Cardiac muscle cell (in vitro differentiated cells and primary cell): ENCODE results near the gene ITGB3. TPM values are rescaled to one million over a fixed set of nuclear protein-coding genes. Genes with fewer than 3 reads are reported as not detected.

Source experiments
- DNase-seq, 2 donors: peaks; one replicate each; pipeline versions ENCODE4 v3.0.0 to v3.0.0-alpha.2; 2010 to 2017; ENCODE audit warnings: low read depth in 1 of 2, low spot score in 1 of 2
- H3K27ac ChIP-seq: fragments of 200-600 bp; sonication (generic); 2 replicates; pipeline ENCODE4 v1.5.1; 2016
- H3K27me3 ChIP-seq: fragments of 200-600 bp; sonication (generic); 2 replicates; pipeline ENCODE4 v1.6.0; 2016; ENCODE audit warnings: control low read depth
- H3K36me3 ChIP-seq: fragments of 200-600 bp; sonication (generic); 2 replicates; pipeline ENCODE4 v1.5.1; 2016; ENCODE audit warnings: control low read depth
- H3K4me1 ChIP-seq: fragments of 200-600 bp; sonication (generic); 2 replicates; pipeline ENCODE4 v1.8.1; 2017; ENCODE audit warnings: low read depth, mild to moderate bottlenecking, mixed run types
- H3K4me3 ChIP-seq: fragments of 200-600 bp; sonication (generic); 2 replicates; pipeline ENCODE4 v1.5.1; 2016; ENCODE audit warnings: mild to moderate bottlenecking
- H3K9me3 ChIP-seq: fragments of 200-600 bp; sonication (generic); 2 replicates; pipeline ENCODE4 v1.5.1; 2017; ENCODE audit warnings: low read depth, mild to moderate bottlenecking, control low read depth
- polyA plus RNA-seq: library from polyadenylated mRNA; unstranded; fragments of >200 nt; fragmentation: Nextera tagmentation; extraction: Ambion mirVana; gene quantifications from 2 replicates; pipeline ENCODE4 v1.2.1, GENCODE V29; 2016
- total RNA-seq: library from RNA; depleted of rRNA; stranded (reverse); fragments of >200 nt; gene quantifications from 2 replicates; pipeline ENCODE4 v1.2.3, GENCODE V29; 2016
- TF ChIP-seq, protein P1 (sequence below): IDR thresholded peaks from 2 replicates; pipeline ENCODE4 v1.5.1; 2012; ENCODE audit warnings: low read depth, mild to moderate bottlenecking, low read length

ITGB3 gene
- total and polyA plus RNA-seq, 2 experiments from 2014 or later = 4.6 to 20.0 TPM

- no peak for DNase-seq
- TF ChIP-seq, protein P1, sequence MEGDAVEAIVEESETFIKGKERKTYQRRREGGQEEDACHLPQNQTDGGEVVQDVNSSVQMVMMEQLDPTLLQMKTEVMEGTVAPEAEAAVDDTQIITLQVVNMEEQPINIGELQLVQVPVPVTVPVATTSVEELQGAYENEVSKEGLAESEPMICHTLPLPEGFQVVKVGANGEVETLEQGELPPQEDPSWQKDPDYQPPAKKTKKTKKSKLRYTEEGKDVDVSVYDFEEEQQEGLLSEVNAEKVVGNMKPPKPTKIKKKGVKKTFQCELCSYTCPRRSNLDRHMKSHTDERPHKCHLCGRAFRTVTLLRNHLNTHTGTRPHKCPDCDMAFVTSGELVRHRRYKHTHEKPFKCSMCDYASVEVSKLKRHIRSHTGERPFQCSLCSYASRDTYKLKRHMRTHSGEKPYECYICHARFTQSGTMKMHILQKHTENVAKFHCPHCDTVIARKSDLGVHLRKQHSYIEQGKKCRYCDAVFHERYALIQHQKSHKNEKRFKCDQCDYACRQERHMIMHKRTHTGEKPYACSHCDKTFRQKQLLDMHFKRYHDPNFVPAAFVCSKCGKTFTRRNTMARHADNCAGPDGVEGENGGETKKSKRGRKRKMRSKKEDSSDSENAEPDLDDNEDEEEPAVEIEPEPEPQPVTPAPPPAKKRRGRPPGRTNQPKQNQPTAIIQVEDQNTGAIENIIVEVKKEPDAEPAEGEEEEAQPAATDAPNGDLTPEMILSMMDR = no peak
- Histone ChIP-seq H3K4me1 (no peaks in the 10 kb centered on the region), H3K9me3 (no peaks in the 10 kb centered on the region), H3K27ac (no peak overlapping the region), H3K36me3 (peaks cover 34% of the 10 kb centered on the region), H3K27me3 (no peaks in the 10 kb centered on the region), H3K4me3 (no peak overlapping the region)
These were observed 7.5 kb upstream of the ITGB3 start for GRCh38 chr17:47246120-47246519.

GRCh38 chr17:47250855-47251254 lies 2.8 kb upstream of the ITGB3 start:
- DNase-seq = no peak
- H3K27ac ChIP-seq = no peak overlapping the region
- peaks cover 24% of the 10 kb centered on the region for H3K27me3 ChIP-seq
- H3K36me3 ChIP-seq = peaks cover 6% of the 10 kb centered on the region
- H3K4me1 ChIP-seq = peaks cover 11% of the 10 kb centered on the region
- no peak overlapping the region for H3K4me3 ChIP-seq
- H3K9me3 ChIP-seq = no peaks in the 10 kb centered on the region
- TF ChIP-seq, protein P1 = no peak

DNA sequence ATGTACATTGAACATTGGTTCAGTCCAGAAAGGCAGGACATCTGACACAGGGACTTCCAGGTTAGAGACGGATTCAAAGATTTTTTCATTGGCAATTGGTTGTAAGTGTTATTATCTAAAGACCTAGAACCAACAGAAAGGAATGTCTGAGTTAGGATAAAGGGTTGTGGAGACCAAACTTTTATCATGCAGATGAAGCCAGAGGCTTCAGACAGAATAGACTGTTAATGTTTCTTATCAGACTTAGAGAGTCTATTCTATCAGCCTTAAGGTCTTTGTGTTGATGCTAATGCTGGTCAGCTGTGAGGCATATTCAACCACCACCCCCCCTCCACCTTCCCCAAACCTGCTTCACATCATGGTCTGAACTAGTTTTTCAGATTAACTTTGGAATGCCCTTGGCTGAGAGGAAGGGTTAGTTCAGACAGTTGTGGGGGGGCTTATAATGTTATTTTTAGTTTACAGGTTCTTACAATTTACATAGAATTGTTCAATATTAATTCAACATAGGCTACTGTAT lies 2.1 kb upstream of the ITGB3 start:
- TF ChIP-seq, protein P1 = no peak
- Histone ChIP-seq H3K36me3 (peaks cover 6% of the 10 kb centered on the region), H3K9me3 (no peaks in the 10 kb centered on the region), H3K27ac (no peak overlapping the region), H3K27me3 (peaks cover 24% of the 10 kb centered on the region), H3K4me1 (peaks cover 11% of the 10 kb centered on the region), H3K4me3 (no peak overlapping the region)
- DNase-seq = no peak

- Histone ChIP-seq H3K27ac (no peak overlapping the region), H3K4me3 (no peak overlapping the region), H3K4me1 (peaks cover 11% of the 10 kb centered on the region), H3K9me3 (no peaks in the 10 kb centered on the region), H3K27me3 (peaks cover 24% of the 10 kb centered on the region), H3K36me3 (peaks cover 4% of the 10 kb centered on the region)
- peak in 1 of 2 donors; percentile 59 for DNase-seq
- TF ChIP-seq, protein P1 = no peak
These were observed 1.4 kb upstream of the ITGB3 start for GRCh38 chr17:47252209-47252608.

DNA sequence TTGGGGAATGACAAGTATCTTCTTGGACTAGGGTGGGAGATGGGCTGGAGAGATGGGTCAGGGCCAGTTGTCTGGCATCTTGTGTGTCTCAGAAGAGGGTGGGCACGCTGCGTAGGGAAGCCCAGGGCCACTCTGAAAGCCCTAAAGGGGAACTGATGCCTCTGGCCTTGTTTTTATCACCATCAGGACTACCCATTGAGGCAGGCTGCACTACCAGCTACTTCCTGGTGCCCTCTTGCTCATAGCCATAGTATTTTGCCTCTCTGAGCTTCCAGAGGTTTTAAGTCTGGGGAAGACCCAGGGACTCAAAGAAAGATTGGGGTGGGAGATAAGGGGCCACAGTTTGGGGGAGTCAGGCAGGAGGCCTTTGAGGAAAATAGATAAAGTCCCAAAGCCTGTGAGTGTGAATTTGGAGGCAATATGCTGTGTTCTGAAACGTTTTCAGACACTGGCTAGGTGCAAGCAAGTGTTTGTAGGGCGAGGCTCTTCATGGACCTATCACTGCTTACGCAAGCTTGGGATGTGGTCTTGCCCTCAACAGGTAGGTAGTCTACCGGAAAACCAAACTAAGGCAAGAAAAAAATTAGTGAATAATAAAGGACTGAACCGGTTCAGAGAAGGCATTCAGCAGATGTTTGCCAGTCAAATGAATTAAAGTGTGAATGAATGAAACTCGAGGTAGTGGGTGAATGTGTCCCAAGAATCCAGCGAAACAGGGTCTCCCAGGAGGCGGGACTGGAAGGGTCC lies 688 bp upstream of the ITGB3 start:
- no peak for DNase-seq
- TF ChIP-seq, protein P1 = no peak
- Histone ChIP-seq H3K27ac (no peak overlapping the region), H3K9me3 (no peaks in the 10 kb centered on the region), H3K27me3 (peaks cover 24% of the 10 kb centered on the region), H3K4me1 (peaks cover 11% of the 10 kb centered on the region), H3K36me3 (peaks cover 4% of the 10 kb centered on the region), H3K4me3 (peak overlapping the region; percentile 34)
